Stimulated activated CD4-positive, alpha-beta T cell treated with anti-CD3 and anti-CD28 coated beads, Interleukin-15, amount 100 ng/mL, for 24 hours (primary cell): ENCODE measurements around the gene CLDN20.
A peak's percentile ranks its signal among the peaks of the same experiment; 100 is the strongest.

Experiments used
- DNase-seq: peaks from one replicate; pipeline ENCODE4 v3.0.0-alpha.2; 2020

The CLDN20 gene

DNA sequence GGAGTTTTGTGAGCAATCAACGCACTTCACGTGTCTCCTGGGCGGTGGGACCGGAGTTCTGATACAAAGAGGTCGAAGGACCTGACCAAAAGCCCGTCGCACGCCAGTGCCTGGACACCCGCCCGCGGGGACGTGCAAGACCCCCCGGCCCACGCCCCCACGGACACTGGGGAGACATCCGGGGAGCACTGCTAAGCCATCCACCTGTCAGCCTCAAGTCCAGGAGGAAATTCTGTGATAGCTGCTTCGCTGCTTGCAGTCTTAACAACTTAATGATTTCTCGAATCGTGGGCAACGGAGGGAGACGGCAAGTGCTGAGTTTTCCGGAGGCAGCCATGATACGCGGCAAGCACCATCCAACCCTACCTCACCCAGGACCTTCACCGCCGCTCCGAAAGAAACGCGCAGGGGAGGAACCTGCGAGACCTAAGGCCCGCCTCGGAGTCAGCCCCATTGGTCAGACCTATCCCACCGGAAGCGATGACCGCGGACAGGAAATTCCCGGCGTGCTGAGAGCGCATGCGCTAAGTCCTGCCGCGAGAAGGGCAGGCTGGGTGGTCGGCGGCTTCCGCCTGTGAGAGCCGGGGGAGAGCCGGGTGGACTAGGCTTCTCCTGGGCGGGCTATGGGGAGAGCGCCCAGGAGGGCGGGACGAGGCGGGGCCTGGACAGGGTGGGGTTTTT is 50.4 kb downstream of the CLDN20 start, which contains the start of gene TFB1M:
TSS of gene TFB1M (minus strand) at position 393 of the 681 bp plus-strand sequence. CDS start at position 337, 56 bp downstream.
- DNase-seq = peak; percentile 99

GRCh38 chr6:155314773-155315515 is 51.1 kb downstream of the CLDN20 start:
- peak; percentile 76 for DNase-seq

DNA sequence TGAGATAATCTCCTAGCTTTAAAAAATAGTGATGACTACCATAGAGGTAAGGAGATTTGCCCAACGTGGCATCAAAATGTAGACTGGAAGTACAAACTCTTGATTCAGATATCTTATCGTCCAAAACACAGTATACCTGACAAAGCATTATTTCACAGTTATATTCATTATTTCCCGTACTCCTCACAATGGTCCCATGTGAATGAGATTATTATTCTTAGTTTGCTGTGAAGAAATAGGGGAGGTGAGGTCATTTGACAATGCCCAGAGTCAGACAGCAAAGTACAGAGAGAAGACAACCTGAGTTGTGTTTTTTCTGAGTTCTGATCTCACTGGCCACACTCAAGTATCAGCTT is 51.7 kb downstream of the CLDN20 start:
- no peak for DNase-seq

GRCh38 chr6:155316419-155316818 is 52.6 kb downstream of the CLDN20 start:
- no peak for DNase-seq

GRCh38 chr6:155317186-155317585 is 53.4 kb downstream of the CLDN20 start:
- no peak for DNase-seq

DNA sequence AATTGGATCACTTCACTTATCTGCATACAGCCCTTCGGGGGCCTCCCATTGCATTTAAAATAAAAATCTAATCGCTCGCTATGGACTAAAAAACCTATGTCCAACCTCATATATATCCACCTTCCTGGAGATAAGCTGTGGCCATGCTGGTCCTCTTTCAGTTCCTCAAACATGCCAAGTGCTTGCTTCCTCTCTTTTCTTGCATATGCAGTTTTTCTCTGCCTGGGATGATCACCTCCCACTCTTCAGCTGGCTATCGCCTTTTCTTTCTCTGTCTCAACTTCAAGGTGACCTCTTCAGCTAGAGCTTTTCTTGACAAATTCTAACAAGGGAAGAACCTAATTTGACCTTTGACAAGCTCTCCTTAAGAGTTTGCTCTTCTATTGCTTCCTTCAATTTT is 56.1 kb downstream of the CLDN20 start:
- DNase-seq = no peak

- DNase-seq = no peak
Measured at GRCh38 chr6:155324172-155324571, 60.4 kb downstream of the CLDN20 start.

GRCh38 chr6:155324993-155325392 is 61.2 kb downstream of the CLDN20 start:
- DNase-seq = no peak

DNA sequence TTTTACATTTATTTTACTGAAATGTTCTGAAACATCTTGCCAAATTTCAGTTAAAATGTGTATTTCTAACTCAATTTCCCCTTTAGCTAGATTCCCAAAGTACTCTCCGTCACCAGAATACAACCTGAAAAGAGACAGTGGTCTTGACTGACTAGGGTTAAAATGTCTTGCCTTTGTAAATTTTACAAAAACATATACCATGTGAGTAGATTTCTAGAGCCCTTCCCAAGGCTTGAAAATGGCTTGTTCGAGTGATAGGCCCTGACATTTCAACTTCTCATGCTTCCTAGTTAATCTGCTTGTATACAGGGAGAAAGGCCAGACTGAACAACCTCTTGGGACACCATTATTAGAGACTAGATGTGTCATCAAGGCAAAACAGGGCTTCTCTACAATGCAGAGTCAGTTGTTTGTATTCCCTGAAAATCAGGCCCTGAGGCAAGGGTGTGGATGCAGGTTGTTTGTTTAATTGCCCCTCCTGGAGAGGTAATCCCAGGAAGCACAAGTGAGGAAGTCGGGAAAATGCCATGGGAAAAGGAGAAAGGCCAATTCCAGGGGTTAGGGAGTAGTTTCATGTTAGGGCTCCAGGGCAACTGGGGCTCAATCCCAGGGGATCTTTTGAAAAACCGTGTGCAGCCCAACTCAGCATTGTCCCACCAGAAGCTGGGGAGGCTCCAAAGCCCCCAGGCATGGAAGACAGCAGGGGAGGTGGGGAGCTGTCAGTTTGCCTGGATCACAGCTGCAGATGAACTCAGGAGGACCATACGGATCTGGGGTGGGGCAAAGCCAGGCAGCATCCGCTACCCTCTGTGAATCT is 62.1 kb downstream of the CLDN20 start:
- DNase-seq = no peak
